GM18502 (cell line): ENCODE measurements around the gene TPST2.

Experiments used
- ATAC-seq: cut with Tn5 transposase; IDR thresholded peaks from one replicate; pipeline ENCODE4 v1.9.1; 2021; ENCODE audit warnings: mild to moderate bottlenecking; ENCODE audit not compliant: unreplicated experiment, poor library complexity

TPST2 gene

GRCh38 chr22:26508148-26508547 is 81.8 kb downstream of the TPST2 start:
- ATAC-seq = no peak

- ATAC-seq = no peak
These were observed 86.2 kb downstream of the TPST2 start for GRCh38 chr22:26503758-26504157.

- no peak for ATAC-seq
These were observed 87.0 kb downstream of the TPST2 start for GRCh38 chr22:26502688-26503561.

- ATAC-seq = no peak
These were observed 87.9 kb downstream of the TPST2 start for GRCh38 chr22:26501996-26502395.

- no peak for ATAC-seq
These were observed 90.7 kb downstream of the TPST2 start for GRCh38 chr22:26499188-26499703.

- ATAC-seq = no peak
These were observed 93.5 kb downstream of the TPST2 start for GRCh38 chr22:26496456-26496855.

GRCh38 chr22:26494506-26494905 is 95.4 kb downstream of the TPST2 start:
- ATAC-seq = no peak

GRCh38 chr22:26492220-26492619 is 97.7 kb downstream of the TPST2 start:
- no peak for ATAC-seq

GRCh38 chr22:26489447-26490036 is 100.4 kb downstream of the TPST2 start:
- no peak for ATAC-seq

- ATAC-seq = no peak
These were observed 101.9 kb downstream of the TPST2 start for GRCh38 chr22:26487996-26488395.

GRCh38 chr22:26486394-26486793 is 103.5 kb downstream of the TPST2 start:
- no peak for ATAC-seq

- ATAC-seq = no peak
These were observed 104.0 kb downstream of the TPST2 start for GRCh38 chr22:26485806-26486390.

- ATAC-seq = no peak
These were observed 104.9 kb downstream of the TPST2 start for GRCh38 chr22:26485013-26485412.

GRCh38 chr22:26484360-26484706 is 105.6 kb downstream of the TPST2 start:
- no peak for ATAC-seq

- ATAC-seq = peak; percentile 65
These were observed 106.2 kb downstream of the TPST2 start, which contains the start of the genes HPS4 and SRRD for GRCh38 chr22:26483439-26484359. TSS of gene HPS4 (minus strand) at chr22:26483783. CDS start at chr22:26481762, 2,021 bp downstream. TSS of gene SRRD (plus strand) at chr22:26483877. CDS start at chr22:26483891, 14 bp downstream.

- ATAC-seq = no peak
These were observed 106.9 kb downstream of the TPST2 start for GRCh38 chr22:26483043-26483438.

GRCh38 chr22:26482161-26482560 is 107.8 kb downstream of the TPST2 start:
- ATAC-seq = no peak

- ATAC-seq = no peak
These were observed 108.2 kb downstream of the TPST2 start for GRCh38 chr22:26481694-26482093.

GRCh38 chr22:26481112-26481693 is 108.7 kb downstream of the TPST2 start:
- no peak for ATAC-seq

- ATAC-seq = no peak
These were observed 109.4 kb downstream of the TPST2 start for GRCh38 chr22:26480611-26480932.
